HepG2 (cell line): ENCODE data around the gene DYNLT2B. TPM values are rescaled to one million over a fixed set of nuclear protein-coding genes. Genes with fewer than 3 reads are reported as not detected.

Experiments
- ATAC-seq: fragments of 200-7000 bp; cut with Tn5 transposase; 3 replicates; pipeline ENCODE4 v1.9.1; 2020; ENCODE audit warnings: mild to moderate bottlenecking, moderate library complexity
- BruUV-seq: library from RNA; stranded (reverse); fragments of 400-500 nt; replicated peaks from 2 replicates; lab custom pipeline; 2021; lab: Mats Ljungman, UMichigan
- CTCF ChIA-PET: fragments of 300-600 bp; formaldehyde crosslinking; extraction: SDS; loops from one replicate; lab custom pipeline; 2021; ENCODE audit warnings: low total read pairs, inconsistent platforms, low intra/inter-chr PET ratio; lab: Yijun Ruan, JAX
- POLR2A ChIA-PET: fragments of 350-600 bp; sonication (Branson Sonifier 250); formaldehyde crosslinking; loops from one replicate; lab custom pipeline; 2020; ENCODE audit warnings: antibody characterized with exemption, inconsistent platforms; lab: Yijun Ruan, JAX
- DNase-seq: peaks from one replicate; pipeline ENCODE4 v3.0.0-alpha.2; 2015; ENCODE audit warnings: low spot score
- FAIRE-seq: peaks from 3 replicates; lab custom pipeline; 2011; peaks lifted over from hg19 to GRCh38; lab: Jason Lieb, UNC
- H2AFZ ChIP-seq: one replicate; pipeline ENCODE4 v1.6.1; 2011; ENCODE audit warnings: low read length, inconsistent platforms
- H3K27ac ChIP-seq: fragments of 300-600 bp; 3 replicates; pipeline ENCODE4 v1.8.0; 2011; ENCODE audit warnings: mixed run types, mild to moderate bottlenecking, mixed read lengths, low read length, inconsistent platforms; ENCODE audit not compliant: insufficient read depth; ENCODE audit errors: extremely low read length
- H3K27me3 ChIP-seq, 2 experiments: fragments of 200-600 bp in 1 of 2; 2 replicates in 1 of 2; 3 replicates in 1 of 2; pipeline versions ENCODE4 v1.6.0 to v1.8.0; 2011; ENCODE audit warnings: low read length in 2 of 2, mild to moderate bottlenecking in 2 of 2, moderate library complexity in 2 of 2, inconsistent platforms in 1 of 2; ENCODE audit not compliant: insufficient read depth in 2 of 2, control insufficient read depth in 1 of 2
- H3K36me3 ChIP-seq, 2 experiments: fragments of 200-600 bp in 1 of 2; replicated peaks in 1 of 2; 2 replicates in 1 of 2; 3 replicates in 1 of 2; pipeline versions ENCODE4 v1.5.1 to v1.8.0; 2011; ENCODE audit warnings: low read length in 2 of 2, inconsistent platforms in 1 of 2; ENCODE audit not compliant: insufficient read depth in 2 of 2, control insufficient read depth in 1 of 2
- H3K4me1 ChIP-seq: 2 replicates; pipeline ENCODE4 v1.5.1; 2012; ENCODE audit warnings: low read length, inconsistent platforms; ENCODE audit not compliant: insufficient read depth
- H3K4me2 ChIP-seq: 2 replicates; pipeline ENCODE4 v1.6.0; 2011; ENCODE audit warnings: low read depth, low read length, inconsistent platforms
- H3K4me3 ChIP-seq, 3 experiments: fragments of 200-600 bp in 1 of 3; sonication (generic), shearing (Covaris generic) in 1 of 3; replicated peaks in 1 of 3; 2 replicates each; pipeline ENCODE4 v1.5.1; 2011 to 2016; ENCODE audit warnings: low read length in 3 of 3, inconsistent platforms in 2 of 3, low read depth in 2 of 3, mild to moderate bottlenecking in 2 of 3, control low read depth in 1 of 3, mixed read lengths in 1 of 3; ENCODE audit not compliant: insufficient read depth in 1 of 3
- H3K79me2 ChIP-seq: one replicate; pipeline ENCODE4 v1.6.1; 2011; ENCODE audit warnings: low read length, inconsistent platforms; ENCODE audit not compliant: insufficient read depth
- H3K9ac ChIP-seq: 2 replicates; pipeline ENCODE4 v1.6.0; 2011; ENCODE audit warnings: mild to moderate bottlenecking, low read depth, low read length, inconsistent platforms; ENCODE audit not compliant: insufficient read depth
- H3K9me3 ChIP-seq: 2 replicates; pipeline ENCODE4 v1.5.1; 2012; ENCODE audit warnings: mild to moderate bottlenecking, low read length
- H4K20me1 ChIP-seq: 2 replicates; pipeline ENCODE4 v1.6.0; 2011; ENCODE audit warnings: inconsistent platforms, mild to moderate bottlenecking, low read length, moderate library complexity; ENCODE audit not compliant: insufficient read depth
- NKX3-1 ChIP-seq: sonication (generic); formaldehyde crosslinking; IDR thresholded peaks from 2 replicates; pipeline ENCODE4 v1.5.0; 2020; ENCODE audit warnings: missing genetic modification reagents
- PBX2 ChIP-seq: IDR thresholded peaks from 2 replicates; pipeline ENCODE4 v1.6.1; 2016; ENCODE audit warnings: control low read depth
- TFE3 ChIP-seq: IDR thresholded peaks from 2 replicates; pipeline ENCODE4 v1.6.1; 2016
- ZBTB46 ChIP-seq: sonication (generic); formaldehyde crosslinking; IDR thresholded peaks from 2 replicates; pipeline ENCODE4 v1.4.0; 2020; ENCODE audit warnings: mild to moderate bottlenecking, missing genetic modification reagents, borderline replicate concordance
- ZNF235 ChIP-seq: sonication (generic); formaldehyde crosslinking; IDR thresholded peaks from 2 replicates; pipeline ENCODE4 v1.8.1; 2023; ENCODE audit warnings: mild to moderate bottlenecking, missing genetic modification reagents, borderline replicate concordance
- ZSCAN31 ChIP-seq: sonication (generic); formaldehyde crosslinking; IDR thresholded peaks from 2 replicates; pipeline ENCODE4 v1.5.0; 2020; ENCODE audit warnings: low read depth, mild to moderate bottlenecking, missing genetic modification reagents
- WGBS: methylation state at CpG from one replicate; pipeline ENCODE4 v1.1.6; 2017; ENCODE audit warnings: low lambda C conversion rate; 5-methylcytosine and 5-hydroxymethylcytosine counted together
- in situ Hi-C: cut with HindIII; loops from 2 replicates; pipeline ENCODE4 v1.10.0; 2017; ENCODE audit warnings: low pct_unique_long_range_greater_than_20kb; ENCODE audit not compliant: extremely low pct_ligation_motif_present
- intact Hi-C: fragments of 100-400 bp; cut with micrococcal nuclease; formaldehyde crosslinking; loops from one replicate; pipeline ENCODE4 v1.10.0; 2022; ENCODE audit not compliant: unreplicated experiment
- polyA plus RNA-seq, 8 experiments: library from polyadenylated mRNA; depleted of rRNA in 3 of 8; stranded (reverse) in 7 of 8; unstranded in 1 of 8; fragments of >200 nt; fragmentation: Illumina TruSeq in 4 of 8; extraction: Trizol in 4 of 8; gene quantifications; 2 replicates each; pipeline versions ENCODE4 v1.2.1 to v1.2.3, GENCODE V29; 2011 to 2016; ENCODE audit warnings: low read depth in 4 of 8, missing spikeins in 1 of 8, mixed read lengths in 1 of 8; ENCODE audit not compliant: insufficient read depth in 1 of 8
- total RNA-seq, 5 experiments: library from RNA; depleted of rRNA; stranded (reverse); fragments of >200 nt; fragmentation: Illumina TruSeq; extraction: Trizol; gene quantifications; 2 replicates each; pipeline ENCODE4 v1.2.3, GENCODE V29; 2016; ENCODE audit warnings: low read depth in 1 of 5

The DYNLT2B gene
- total and polyA plus RNA-seq, 2 of the 13 experiments (the other 11 are each of a cell fraction or from before 2014, with no cell fraction given) = 4.0 to 7.0 TPM

- peaks cover 41% of the 10 kb centered on the region for H3K4me1 ChIP-seq
- POLR2A ChIA-PET = no interaction called here
- FAIRE-seq (no peak), ATAC-seq (no peak), DNase-seq (no peak)
- no peak overlapping the region for H3K4me2 ChIP-seq
- H3K27ac ChIP-seq = no peak overlapping the region
- H4K20me1 ChIP-seq = no peaks in the 10 kb centered on the region
- H3K9me3 ChIP-seq = no peaks in the 10 kb centered on the region
- in situ Hi-C loops (no loop called here), intact Hi-C loops (no loop called here)
- WGBS = 87% methylated on average over 1 of the region's 1 CpG
- no TSS peak for BruUV-seq
- no peak overlapping the region for H2AFZ ChIP-seq
- no peak overlapping the region for H3K9ac ChIP-seq
- H3K27me3 ChIP-seq = no peaks in the 10 kb centered on the region
- no peaks in the 10 kb centered on the region for H3K36me3 ChIP-seq
- TF ChIP-seq ZBTB46 (CRISPR knock-in tag) (no peak), NKX3-1 (CRISPR knock-in tag) (no peak), ZSCAN31 (CRISPR knock-in tag) (no peak), ZNF235 (CRISPR knock-in tag) (no peak), TFE3 (CRISPR knock-in tag) (no peak), PBX2 (CRISPR knock-in tag) (no peak)
- H3K4me3 ChIP-seq = no peak overlapping the region
- H3K79me2 ChIP-seq = no peaks in the 10 kb centered on the region
- CTCF ChIA-PET = no interaction called here
Measured at GRCh38 chr3:196315821-196316220, 2.2 kb downstream of the DYNLT2B start.
